ENCODE data around the gene CHERP.
A peak's percentile ranks its signal among the peaks of the same experiment; 100 is the strongest.

Gene CHERP

GRCh38 chr19:16581145-16581970, 39.1 kb upstream of the CHERP start:
- no peak for DNase-seq (ENCODE audit: low read depth)
- H3K4me3 ChIP-seq (ENCODE audit: low read depth, low read length) = no peak overlapping the region

GRCh38 chr19:16579381-16579780, 37.1 kb upstream of the CHERP start:
- H3K4me3 ChIP-seq (ENCODE audit: low read depth, low read length) = no peak overlapping the region
- DNase-seq (ENCODE audit: low read depth) = no peak

- DNase-seq (ENCODE audit: low read depth) = no peak
- no peak overlapping the region for H3K4me3 ChIP-seq (ENCODE audit: low read depth, low read length)
These were observed 35.3 kb upstream of the CHERP start for GRCh38 chr19:16577531-16577985.

- H3K4me3 ChIP-seq (ENCODE audit: low read depth, low read length) = no peak overlapping the region
- no peak for DNase-seq (ENCODE audit: low read depth)
These were observed 34.7 kb upstream of the CHERP start for GRCh38 chr19:16576690-16577530.

- H3K4me3 ChIP-seq (ENCODE audit: low read depth, low read length) = no peak overlapping the region
- no peak for DNase-seq (ENCODE audit: low read depth)
These were observed 33.8 kb upstream of the CHERP start for GRCh38 chr19:16575861-16576689.

GRCh38 chr19:16575282-16575681, 33.0 kb upstream of the CHERP start:
- H3K4me3 ChIP-seq (ENCODE audit: low read depth, low read length) = no peak overlapping the region
- no peak for DNase-seq (ENCODE audit: low read depth)

- H3K4me3 ChIP-seq (ENCODE audit: low read depth, low read length) = peak overlapping the region; percentile 94
- DNase-seq (ENCODE audit: low read depth) = no peak
These were observed 31.7 kb upstream of the CHERP start for GRCh38 chr19:16573925-16574324.

GRCh38 chr19:16573296-16573695, 31.1 kb upstream of the CHERP start:
- peak overlapping the region; percentile 94 for H3K4me3 ChIP-seq (ENCODE audit: low read depth, low read length)
- DNase-seq (ENCODE audit: low read depth) = no peak

GRCh38 chr19:16572332-16573211, 30.3 kb upstream of the CHERP start, which contains the start of gene SLC35E1:
TSS of gene SLC35E1 (minus strand) at chr19:16572415. CDS start at chr19:16572364, 51 bp downstream.
- DNase-seq (ENCODE audit: low read depth) = peak; percentile 80
- H3K4me3 ChIP-seq (ENCODE audit: low read depth, low read length) = peak within 1 kb of the TSS; percentile 94

GRCh38 chr19:16571822-16572331, 29.6 kb upstream of the CHERP start:
- H3K4me3 ChIP-seq (ENCODE audit: low read depth, low read length) = peak overlapping the region; percentile 86
- DNase-seq (ENCODE audit: low read depth) = no peak

- peak overlapping the region; percentile 86 for H3K4me3 ChIP-seq (ENCODE audit: low read depth, low read length)
- DNase-seq (ENCODE audit: low read depth) = peak; percentile 31
These were observed 29.0 kb upstream of the CHERP start for GRCh38 chr19:16571283-16571682.

- no peak overlapping the region for H3K4me3 ChIP-seq (ENCODE audit: low read depth, low read length)
These were observed 27.5 kb upstream of the CHERP start for GRCh38 chr19:16569609-16570320.

GRCh38 chr19:16566702-16567101, 24.5 kb upstream of the CHERP start:
- H3K4me3 ChIP-seq (ENCODE audit: low read depth, low read length) = no peak overlapping the region
- no peak for DNase-seq (ENCODE audit: low read depth)

More at GRCh38 chr19:16569609-16570320, 27.5 kb upstream of the CHERP start:
- no peak for DNase-seq (ENCODE audit: low read depth)

- H3K4me3 ChIP-seq (ENCODE audit: low read depth, low read length) = no peak overlapping the region
- DNase-seq (ENCODE audit: low read depth) = no peak
These were observed 23.9 kb upstream of the CHERP start for GRCh38 chr19:16566161-16566560.

- H3K4me3 ChIP-seq (ENCODE audit: low read depth, low read length) = no peak overlapping the region
- no peak for DNase-seq (ENCODE audit: low read depth)
These were observed 22.6 kb upstream of the CHERP start for GRCh38 chr19:16564842-16565241.

- H3K4me3 ChIP-seq (ENCODE audit: low read depth, low read length) = no peak overlapping the region
- DNase-seq (ENCODE audit: low read depth) = no peak
These were observed 20.4 kb upstream of the CHERP start for GRCh38 chr19:16562608-16563025.

GRCh38 chr19:16561382-16561781, 19.1 kb upstream of the CHERP start:
- no peak for DNase-seq (ENCODE audit: low read depth)
- no peak overlapping the region for H3K4me3 ChIP-seq (ENCODE audit: low read depth, low read length)

GRCh38 chr19:16559780-16560276, 17.6 kb upstream of the CHERP start:
- H3K4me3 ChIP-seq (ENCODE audit: low read depth, low read length) = no peak overlapping the region
- DNase-seq (ENCODE audit: low read depth) = no peak

Data from skeletal muscle cell (primary cell).